Mesenchymal stem cell (in vitro differentiated cells and primary cell): Measurements from ENCODE around the gene HCK.
"Not testable (repeated sequence)": the region's sequence is repeated elsewhere in the genome, so short reads cannot be mapped to it uniquely, and the experiment has no call there.

Experiments used
- DNase-seq: peaks from one replicate; pipeline ENCODE4 v3.0.0-alpha.2; 2013
- H2AFZ ChIP-seq: one replicate; pipeline ENCODE4 v1.6.1; 2013; ENCODE audit warnings: low read depth, mild to moderate bottlenecking, control low read depth, inconsistent platforms, low read length, moderate library complexity
- H2AK5ac ChIP-seq: 2 replicates; pipeline ENCODE4 v1.6.1; 2013; ENCODE audit warnings: low read length, moderate library complexity, mild to moderate bottlenecking, inconsistent platforms; ENCODE audit not compliant: severe bottlenecking
- H2BK120ac ChIP-seq: one replicate; pipeline ENCODE4 v1.6.1; 2013; ENCODE audit warnings: low read depth, mild to moderate bottlenecking, inconsistent platforms, low read length, moderate library complexity
- H2BK12ac ChIP-seq, 2 experiments: one replicate each; pipeline ENCODE4 v1.6.1; 2013; ENCODE audit warnings: inconsistent platforms in 2 of 2, low read length in 2 of 2, mild to moderate bottlenecking in 2 of 2, moderate library complexity in 2 of 2, control low read depth in 1 of 2
- H2BK15ac ChIP-seq: one replicate; pipeline ENCODE4 v1.6.1; 2013; ENCODE audit warnings: mild to moderate bottlenecking, low read depth, inconsistent platforms; ENCODE audit not compliant: poor library complexity, severe bottlenecking
- H2BK5ac ChIP-seq: 2 replicates; pipeline ENCODE4 v1.6.1; 2013; ENCODE audit warnings: low read depth, mild to moderate bottlenecking, low read length, control low read depth, inconsistent platforms; ENCODE audit not compliant: poor library complexity, severe bottlenecking
- H3K14ac ChIP-seq, 2 experiments: one replicate each; pipeline ENCODE4 v1.6.1; 2013; ENCODE audit warnings: inconsistent platforms in 2 of 2, low read length in 2 of 2, control low read depth in 1 of 2, mild to moderate bottlenecking in 1 of 2, moderate library complexity in 1 of 2
- H3K18ac ChIP-seq, 2 experiments: one replicate each; pipeline ENCODE4 v1.6.1; 2013; ENCODE audit warnings: inconsistent platforms in 2 of 2, low read length in 2 of 2, control low read depth in 1 of 2, low read depth in 1 of 2, mild to moderate bottlenecking in 1 of 2
- H3K23ac ChIP-seq, 2 experiments: one replicate each; pipeline ENCODE4 v1.6.1; 2013; ENCODE audit warnings: inconsistent platforms in 2 of 2, low read length in 2 of 2, mild to moderate bottlenecking in 2 of 2, moderate library complexity in 2 of 2, control low read depth in 1 of 2
- H3K27ac ChIP-seq: 2 replicates; pipeline ENCODE4 v1.5.1; 2013; ENCODE audit warnings: mild to moderate bottlenecking, moderate library complexity, low read length, control low read depth, inconsistent platforms; ENCODE audit not compliant: poor library complexity, severe bottlenecking
- H3K27me3 ChIP-seq, 2 experiments: 2 replicates each; pipeline versions ENCODE4 v1.6.1 to v1.7.0; 2013; ENCODE audit warnings: low read length in 2 of 2, mild to moderate bottlenecking in 2 of 2, moderate library complexity in 2 of 2, control low read depth in 1 of 2, inconsistent platforms in 1 of 2; ENCODE audit not compliant: control insufficient read depth in 1 of 2, insufficient read depth in 1 of 2
- H3K36me3 ChIP-seq, 2 experiments: 2 replicates each; pipeline versions ENCODE4 v1.6.1 to v1.7.0; 2013; ENCODE audit warnings: low read length in 2 of 2, control low read depth in 1 of 2, inconsistent platforms in 1 of 2, low read depth in 1 of 2, mild to moderate bottlenecking in 1 of 2; ENCODE audit not compliant: insufficient read depth in 2 of 2, control insufficient read depth in 1 of 2
- H3K4ac ChIP-seq, 2 experiments: one replicate each; pipeline ENCODE4 v1.6.1; 2013; ENCODE audit warnings: inconsistent platforms in 2 of 2, low read length in 2 of 2, mild to moderate bottlenecking in 2 of 2, moderate library complexity in 2 of 2, control low read depth in 1 of 2, low read depth in 1 of 2
- H3K4me1 ChIP-seq: 2 replicates; pipeline ENCODE4 v1.6.1; 2013; ENCODE audit warnings: low read depth, low read length, control low read depth; ENCODE audit not compliant: control insufficient read depth, insufficient read depth
- H3K4me2 ChIP-seq: 2 replicates; pipeline ENCODE4 v1.6.1; 2013; ENCODE audit warnings: low read length, mild to moderate bottlenecking, inconsistent platforms; ENCODE audit not compliant: poor library complexity, severe bottlenecking
- H3K4me3 ChIP-seq, 2 experiments: 2 replicates each; pipeline versions ENCODE4 v1.5.1 to v1.7.0; 2013; ENCODE audit warnings: low read length in 2 of 2, mild to moderate bottlenecking in 2 of 2, control low read depth in 1 of 2, low read depth in 1 of 2; ENCODE audit not compliant: insufficient read depth in 1 of 2
- H3K79me1 ChIP-seq: replicated peaks from 2 replicates; pipeline ENCODE4 v1.6.1; 2013; ENCODE audit warnings: mild to moderate bottlenecking, control low read depth, low read length, inconsistent platforms; ENCODE audit not compliant: poor library complexity, severe bottlenecking
- H3K9ac ChIP-seq: 2 replicates; pipeline ENCODE4 v1.7.0; 2013; ENCODE audit warnings: mild to moderate bottlenecking, low read length, moderate library complexity
- H3K9me3 ChIP-seq: 2 replicates; pipeline ENCODE4 v1.7.0; 2013; ENCODE audit warnings: mild to moderate bottlenecking, low read length; ENCODE audit not compliant: control insufficient read depth
- H4K8ac ChIP-seq: one replicate; pipeline ENCODE4 v1.6.1; 2013; ENCODE audit warnings: inconsistent platforms, mild to moderate bottlenecking, low read length, moderate library complexity
- H4K91ac ChIP-seq: one replicate; pipeline ENCODE4 v1.6.1; 2013; ENCODE audit warnings: mild to moderate bottlenecking, low read length, inconsistent platforms
- WGBS: methylation state at CpG from one replicate; pipeline ENCODE4 v1.1.7; 2013; ENCODE audit warnings: mixed read lengths; 5-methylcytosine and 5-hydroxymethylcytosine counted together

HCK gene

GRCh38 chr20:32031007-32031958 lies 20.8 kb upstream of the HCK start:
- DNase-seq, result peak; percentile 87
- H3K36me3 ChIP-seq, result no peaks in the 10 kb centered on the region
- peaks cover 8% of the 10 kb centered on the region for H3K4me1 ChIP-seq
- H4K91ac ChIP-seq, result no peak overlapping the region
- no peak overlapping the region for H2BK5ac ChIP-seq
- H2AK5ac ChIP-seq, result no peak overlapping the region
- no peaks in the 10 kb centered on the region for H3K9me3 ChIP-seq
- H3K4me2 ChIP-seq, result peak overlapping the region; percentile 29
- H4K8ac ChIP-seq, result no peak overlapping the region
- no peak overlapping the region for H3K9ac ChIP-seq
- H2BK15ac ChIP-seq, result no peak overlapping the region
- no peak overlapping the region for H3K23ac ChIP-seq
- peak overlapping the region in 1 of 2 experiments; percentile 8 for H3K14ac ChIP-seq
- no peak overlapping the region for H3K4ac ChIP-seq
- no peak overlapping the region for H2BK12ac ChIP-seq
- no peak overlapping the region for H3K27ac ChIP-seq
- H3K18ac ChIP-seq, result no peak overlapping the region
- H3K79me1 ChIP-seq, result no peaks in the 10 kb centered on the region
- peaks cover 74 to 94% of the 10 kb centered on the region in 2 experiments for H3K27me3 ChIP-seq
- H2AFZ ChIP-seq, result no peak overlapping the region
- 37% methylated on average over 59 of the region's 59 CpGs for WGBS
- H2BK120ac ChIP-seq, result no peak overlapping the region
- H3K4me3 ChIP-seq, result peak overlapping the region; percentile 5 to 10

GRCh38 chr20:32033316-32033715 lies 18.7 kb upstream of the HCK start:
- H3K36me3 ChIP-seq, result no peaks in the 10 kb centered on the region
- peaks cover 4% of the 10 kb centered on the region for H3K9me3 ChIP-seq
- 100% methylated on average over 1 of the region's 2 CpGs for WGBS

GRCh38 chr20:32033721-32034120 lies 18.3 kb upstream of the HCK start:
- not testable (repeated sequence) for DNase-seq, H3K4me1 ChIP-seq, H3K79me1 ChIP-seq, H3K9ac ChIP-seq, H3K18ac ChIP-seq, H2BK15ac ChIP-seq, H2BK120ac ChIP-seq, H2AFZ ChIP-seq, H3K4ac ChIP-seq, H3K27ac ChIP-seq, H3K4me2 ChIP-seq, H3K36me3 ChIP-seq, H4K8ac ChIP-seq, H3K14ac ChIP-seq, H4K91ac ChIP-seq, H3K23ac ChIP-seq, H3K9me3 ChIP-seq, H2BK5ac ChIP-seq, H2BK12ac ChIP-seq, H3K4me3 ChIP-seq, H2AK5ac ChIP-seq
- WGBS, result 75% methylated on average over 3 of the region's 3 CpGs
- peaks cover 77 to 86% of the 10 kb centered on the region in 2 experiments for H3K27me3 ChIP-seq

More at GRCh38 chr20:32033316-32033715, 18.7 kb upstream of the HCK start:
- H4K91ac ChIP-seq, result no peak overlapping the region
- no peak overlapping the region for H2BK5ac ChIP-seq
- no peak overlapping the region for H3K27ac ChIP-seq
- no peak overlapping the region for H2BK15ac ChIP-seq
- H3K23ac ChIP-seq, result no peak overlapping the region
- H3K4me2 ChIP-seq, result no peak overlapping the region
- H2BK12ac ChIP-seq, result no peak overlapping the region
- H3K14ac ChIP-seq, result no peak overlapping the region
- DNase-seq, result no peak
- H3K4ac ChIP-seq, result no peak overlapping the region
- H3K4me3 ChIP-seq, result no peak overlapping the region
- H3K9ac ChIP-seq, result no peak overlapping the region
- H3K4me1 ChIP-seq, result peaks cover 8% of the 10 kb centered on the region
- no peak overlapping the region for H4K8ac ChIP-seq
- no peak overlapping the region for H2BK120ac ChIP-seq
- H3K79me1 ChIP-seq, result no peaks in the 10 kb centered on the region
- H3K27me3 ChIP-seq, result peaks cover 81 to 90% of the 10 kb centered on the region in 2 experiments
- H3K18ac ChIP-seq, result no peak overlapping the region
- no peak overlapping the region for H2AK5ac ChIP-seq
- H2AFZ ChIP-seq, result no peak overlapping the region

GRCh38 chr20:32034581-32035425 lies 17.2 kb upstream of the HCK start:
- Histone ChIP-seq H3K36me3 (no peaks in the 10 kb centered on the region), H3K4me3 (no peak overlapping the region), H3K27me3 (peaks cover 66 to 82% of the 10 kb centered on the region in 2 experiments), H4K91ac (no peak overlapping the region), H3K4ac (no peak overlapping the region), H2AFZ (no peak overlapping the region), H3K27ac (no peak overlapping the region), H3K23ac (no peak overlapping the region), H2BK120ac (no peak overlapping the region), H2BK5ac (no peak overlapping the region), H3K14ac (no peak overlapping the region), H2AK5ac (no peak overlapping the region), H3K4me1 (peaks cover 5% of the 10 kb centered on the region), H3K18ac (no peak overlapping the region), H3K79me1 (no peaks in the 10 kb centered on the region), H2BK12ac (no peak overlapping the region), H4K8ac (no peak overlapping the region), H3K4me2 (no peak overlapping the region), H3K9ac (no peak overlapping the region), H2BK15ac (no peak overlapping the region), H3K9me3 (peaks cover 4% of the 10 kb centered on the region)
- WGBS, result 76% methylated on average over 9 of the region's 9 CpGs
- DNase-seq, result peak; percentile 26
